IPS-18c (cell line): ENCODE results near the gene PSTPIP1.

Experiments used
- H3K4me3 ChIP-seq: 2 replicates; pipeline ENCODE4 v1.7.0; 2013; ENCODE audit warnings: low read depth, mild to moderate bottlenecking, low read length, moderate library complexity; ENCODE audit not compliant: insufficient read depth
- H3K9me3 ChIP-seq: one replicate; pipeline ENCODE4 v1.6.1; 2013; ENCODE audit warnings: mild to moderate bottlenecking, low read length, moderate library complexity; ENCODE audit not compliant: control insufficient read depth, insufficient read depth

Gene PSTPIP1

GRCh38 chr15:77022646-77023575 lies 28.0 kb downstream of the PSTPIP1 start:
- no peak overlapping the region for H3K4me3 ChIP-seq
- no peaks in the 10 kb centered on the region for H3K9me3 ChIP-seq

- Histone ChIP-seq H3K4me3 (no peak overlapping the region), H3K9me3 (no peaks in the 10 kb centered on the region)
These were observed 28.8 kb downstream of the PSTPIP1 start for GRCh38 chr15:77023576-77024272.

- H3K4me3 ChIP-seq: no peak overlapping the region; the same call in 1 of the 2 replicates
- no peaks in the 10 kb centered on the region for H3K9me3 ChIP-seq
These were observed 29.6 kb downstream of the PSTPIP1 start for GRCh38 chr15:77024273-77025082.

GRCh38 chr15:77025083-77025901 lies 30.4 kb downstream of the PSTPIP1 start:
- H3K4me3 ChIP-seq: no peak overlapping the region
- no peaks in the 10 kb centered on the region for H3K9me3 ChIP-seq

- Histone ChIP-seq H3K4me3 (no peak overlapping the region), H3K9me3 (no peaks in the 10 kb centered on the region)
These were observed 31.1 kb downstream of the PSTPIP1 start for GRCh38 chr15:77025941-77026411.

GRCh38 chr15:77026501-77027110 lies 31.7 kb downstream of the PSTPIP1 start:
- Histone ChIP-seq H3K9me3 (no peaks in the 10 kb centered on the region), H3K4me3 (no peak overlapping the region)

GRCh38 chr15:77027111-77027696 lies 32.3 kb downstream of the PSTPIP1 start:
- Histone ChIP-seq H3K4me3 (no peak overlapping the region), H3K9me3 (no peaks in the 10 kb centered on the region)

- peak overlapping the region; percentile 38 for H3K4me3 ChIP-seq
- H3K9me3 ChIP-seq: no peaks in the 10 kb centered on the region
These were observed 32.9 kb downstream of the PSTPIP1 start for GRCh38 chr15:77027697-77028450.

- H3K4me3 ChIP-seq: peak overlapping the region; percentile 38
- no peaks in the 10 kb centered on the region for H3K9me3 ChIP-seq
These were observed 33.7 kb downstream of the PSTPIP1 start for GRCh38 chr15:77028451-77029165.

GRCh38 chr15:77029166-77030047 lies 34.5 kb downstream of the PSTPIP1 start:
- Histone ChIP-seq H3K9me3 (no peaks in the 10 kb centered on the region), H3K4me3 (no peak overlapping the region)

GRCh38 chr15:77030048-77030927 lies 35.4 kb downstream of the PSTPIP1 start:
- Histone ChIP-seq H3K9me3 (no peaks in the 10 kb centered on the region), H3K4me3 (no peak overlapping the region)

GRCh38 chr15:77030928-77031375 lies 36.0 kb downstream of the PSTPIP1 start:
- H3K9me3 ChIP-seq: no peaks in the 10 kb centered on the region
- no peak overlapping the region for H3K4me3 ChIP-seq

GRCh38 chr15:77031376-77032050 lies 36.6 kb downstream of the PSTPIP1 start:
- Histone ChIP-seq H3K9me3 (no peaks in the 10 kb centered on the region), H3K4me3 (no peak overlapping the region)
